GM19463 (cell line): Measurements from ENCODE around the gene PLXNB1.

ENCODE experiments used
- ATAC-seq: cut with Tn5 transposase; IDR thresholded peaks from one replicate; pipeline ENCODE4 v1.9.1; 2021; ENCODE audit warnings: mild to moderate bottlenecking, moderate library complexity; ENCODE audit not compliant: unreplicated experiment

The PLXNB1 gene

GRCh38 chr3:48420561-48420960, 9.3 kb downstream of the PLXNB1 start:
- no peak for ATAC-seq

- ATAC-seq: no peak
Observed at GRCh38 chr3:48419597-48419996, 10.3 kb downstream of the PLXNB1 start.

GRCh38 chr3:48419149-48419548, 10.7 kb downstream of the PLXNB1 start:
- ATAC-seq: no peak

GRCh38 chr3:48418651-48419050, 11.2 kb downstream of the PLXNB1 start:
- no peak for ATAC-seq

- no peak for ATAC-seq
Observed at GRCh38 chr3:48418140-48418539, 11.7 kb downstream of the PLXNB1 start.

GRCh38 chr3:48417529-48418108, 12.3 kb downstream of the PLXNB1 start:
- no peak for ATAC-seq

- no peak for ATAC-seq
Observed at GRCh38 chr3:48416546-48416945, 13.3 kb downstream of the PLXNB1 start.

GRCh38 chr3:48416091-48416505, 13.8 kb downstream of the PLXNB1 start:
- no peak for ATAC-seq

- ATAC-seq: no peak
Observed at GRCh38 chr3:48415251-48415953, 14.5 kb downstream of the PLXNB1 start.

- ATAC-seq: no peak
Observed at GRCh38 chr3:48414376-48415250, 15.3 kb downstream of the PLXNB1 start.

GRCh38 chr3:48413611-48414010, 16.3 kb downstream of the PLXNB1 start:
- no peak for ATAC-seq

- no peak for ATAC-seq
Observed at GRCh38 chr3:48413086-48413485, 16.8 kb downstream of the PLXNB1 start.

- no peak for ATAC-seq
Observed at GRCh38 chr3:48412375-48413001, 17.4 kb downstream of the PLXNB1 start.

GRCh38 chr3:48411606-48412374, 18.1 kb downstream of the PLXNB1 start:
- ATAC-seq: no peak

- ATAC-seq: no peak
Observed at GRCh38 chr3:48411041-48411588, 18.8 kb downstream of the PLXNB1 start.

- ATAC-seq: no peak
Observed at GRCh38 chr3:48410205-48411040, 19.5 kb downstream of the PLXNB1 start.

- no peak for ATAC-seq
Observed at GRCh38 chr3:48409291-48410201, 20.3 kb downstream of the PLXNB1 start.

- no peak for ATAC-seq
Observed at GRCh38 chr3:48408823-48409281, 21.0 kb downstream of the PLXNB1 start.
